Mononuclear cell (primary cell): ENCODE data around the gene TMEM40. TPM values are rescaled to one million over a fixed set of nuclear protein-coding genes. Genes with fewer than 3 reads are reported as not detected.

Experiments used
- H3K27me3 ChIP-seq: 2 replicates; pipeline ENCODE4 v1.6.0; 2011; ENCODE audit warnings: low read length, control low read depth; ENCODE audit not compliant: insufficient read depth
- H3K4me1 ChIP-seq: 2 replicates; pipeline ENCODE4 v1.5.1; 2011; ENCODE audit warnings: mild to moderate bottlenecking, low read length, control low read depth; ENCODE audit not compliant: insufficient read depth
- H3K4me3 ChIP-seq: 2 replicates; pipeline ENCODE4 v1.5.1; 2011; ENCODE audit warnings: mild to moderate bottlenecking, low read length, moderate library complexity
- H3K9me3 ChIP-seq: 2 replicates; pipeline ENCODE4 v1.5.1; 2011; ENCODE audit warnings: low read depth, mild to moderate bottlenecking, control low read depth, low read length
- total RNA-seq: library from RNA; depleted of rRNA; stranded (reverse); fragments of >200 nt; gene quantifications from one replicate; pipeline ENCODE4 v1.2.3, GENCODE V29; 2012

The TMEM40 gene
- total RNA-seq = 3.8 TPM

GRCh38 chr3:12759097-12759679 is at the start of gene TMEM40:
TMEM40 (minus strand) TSS chr3:12759259; CDS start chr3:12749832, 9,427 bp downstream.
- no peaks in the 10 kb centered on the region for H3K4me1 ChIP-seq
- no peaks in the 10 kb centered on the region for H3K27me3 ChIP-seq
- no peaks in the 10 kb centered on the region for H3K9me3 ChIP-seq
- H3K4me3 ChIP-seq = no peak within 1 kb of the TSS

GRCh38 chr3:12808587-12808986 is 49.5 kb upstream of the TMEM40 start:
- Histone ChIP-seq H3K27me3 (no peaks in the 10 kb centered on the region), H3K4me1 (peaks cover 7% of the 10 kb centered on the region), H3K4me3 (no peak overlapping the region), H3K9me3 (no peaks in the 10 kb centered on the region)

- Histone ChIP-seq H3K4me1 (peaks cover 7% of the 10 kb centered on the region), H3K9me3 (no peaks in the 10 kb centered on the region), H3K4me3 (no peak overlapping the region), H3K27me3 (no peaks in the 10 kb centered on the region)
Measured at GRCh38 chr3:12807601-12808359, 48.7 kb upstream of the TMEM40 start.

- Histone ChIP-seq H3K9me3 (no peaks in the 10 kb centered on the region), H3K27me3 (no peaks in the 10 kb centered on the region), H3K4me1 (peaks cover 7% of the 10 kb centered on the region), H3K4me3 (no peak overlapping the region)
Measured at GRCh38 chr3:12807066-12807465, 48.0 kb upstream of the TMEM40 start.

GRCh38 chr3:12803371-12803770 is 44.3 kb upstream of the TMEM40 start:
- no peaks in the 10 kb centered on the region for H3K9me3 ChIP-seq
- no peaks in the 10 kb centered on the region for H3K4me1 ChIP-seq
- H3K27me3 ChIP-seq = no peaks in the 10 kb centered on the region

GRCh38 chr3:12799525-12800440 is 40.7 kb upstream of the TMEM40 start:
- Histone ChIP-seq H3K9me3 (no peaks in the 10 kb centered on the region), H3K4me3 (no peak overlapping the region), H3K4me1 (peaks cover 11% of the 10 kb centered on the region), H3K27me3 (peaks cover 7% of the 10 kb centered on the region)

More at GRCh38 chr3:12803371-12803770, 44.3 kb upstream of the TMEM40 start:
- no peak overlapping the region for H3K4me3 ChIP-seq

GRCh38 chr3:12798559-12799179 is 39.6 kb upstream of the TMEM40 start:
- Histone ChIP-seq H3K9me3 (no peaks in the 10 kb centered on the region), H3K4me1 (peaks cover 11% of the 10 kb centered on the region), H3K27me3 (peaks cover 7% of the 10 kb centered on the region), H3K4me3 (no peak overlapping the region)

- Histone ChIP-seq H3K4me1 (peaks cover 11% of the 10 kb centered on the region), H3K4me3 (no peak overlapping the region), H3K27me3 (peaks cover 7% of the 10 kb centered on the region), H3K9me3 (no peaks in the 10 kb centered on the region)
Measured at GRCh38 chr3:12797892-12798558, 39.0 kb upstream of the TMEM40 start.

- peaks cover 7% of the 10 kb centered on the region for H3K27me3 ChIP-seq
- peaks cover 11% of the 10 kb centered on the region for H3K4me1 ChIP-seq
- H3K4me3 ChIP-seq = no peak overlapping the region
- H3K9me3 ChIP-seq = no peaks in the 10 kb centered on the region
Measured at GRCh38 chr3:12797124-12797891, 38.2 kb upstream of the TMEM40 start.

- Histone ChIP-seq H3K4me3 (peak within 1 kb of the TSS; percentile 32), H3K9me3 (no peaks in the 10 kb centered on the region), H3K27me3 (peaks cover 7% of the 10 kb centered on the region), H3K4me1 (peaks cover 11% of the 10 kb centered on the region)
Measured at GRCh38 chr3:12796171-12797123, 37.4 kb upstream of the TMEM40 start, which contains the start of gene CAND2. CAND2 (plus strand) TSS chr3:12796680; CDS start chr3:12796721, 41 bp downstream.

GRCh38 chr3:12793701-12794100 is 34.6 kb upstream of the TMEM40 start:
- H3K9me3 ChIP-seq = no peaks in the 10 kb centered on the region
- peaks cover 11% of the 10 kb centered on the region for H3K4me1 ChIP-seq
- H3K4me3 ChIP-seq = no peak overlapping the region
- H3K27me3 ChIP-seq = peaks cover 7% of the 10 kb centered on the region

- H3K4me3 ChIP-seq = no peak overlapping the region
- no peaks in the 10 kb centered on the region for H3K9me3 ChIP-seq
- H3K27me3 ChIP-seq = peaks cover 7% of the 10 kb centered on the region
- peaks cover 8% of the 10 kb centered on the region for H3K4me1 ChIP-seq
Measured at GRCh38 chr3:12791430-12791829, 32.4 kb upstream of the TMEM40 start.
